NCI-H1105 treated with DMSO at 0.1 percent for 48 hours (cell line): ENCODE measurements around the gene TMEM202.
"Not testable (repeated sequence)": the region's sequence is repeated elsewhere in the genome, so short reads cannot be mapped to it uniquely, and the experiment has no call there.

Experiments
- DNase-seq: peaks from one replicate; lab custom pipeline; 2025; lab: John Stamatoyannopoulos, UW

Gene TMEM202

GRCh38 chr15:72397796-72398588, at the start of gene TMEM202:
Gene TMEM202, plus strand, starts transcription at chr15:72398305. Its CDS starts 22 bp downstream, at chr15:72398327.
- no peak for DNase-seq

GRCh38 chr15:72353266-72353665, 44.8 kb upstream of the TMEM202 start:
- no peak for DNase-seq

GRCh38 chr15:72354496-72354895, 43.6 kb upstream of the TMEM202 start:
- no peak for DNase-seq

- no peak for DNase-seq
Observed at GRCh38 chr15:72358121-72358520, 40.0 kb upstream of the TMEM202 start.

- no peak for DNase-seq
Observed at GRCh38 chr15:72358650-72359171, 39.4 kb upstream of the TMEM202 start.

- DNase-seq, result no peak
Observed at GRCh38 chr15:72361176-72361575, 36.9 kb upstream of the TMEM202 start.

- DNase-seq, result no peak
Observed at GRCh38 chr15:72365844-72366243, 32.3 kb upstream of the TMEM202 start.

- DNase-seq, result no peak
Observed at GRCh38 chr15:72368325-72368724, 29.8 kb upstream of the TMEM202 start.

GRCh38 chr15:72368899-72369298, 29.2 kb upstream of the TMEM202 start:
- no peak for DNase-seq

- no peak for DNase-seq
Observed at GRCh38 chr15:72369964-72370363, 28.1 kb upstream of the TMEM202 start.

- no peak for DNase-seq
Observed at GRCh38 chr15:72372361-72372760, 25.7 kb upstream of the TMEM202 start.

- DNase-seq, result peak; percentile 56
Observed at GRCh38 chr15:72375501-72375845, 22.6 kb upstream of the TMEM202 start.

GRCh38 chr15:72375846-72376581, 22.1 kb upstream of the TMEM202 start, which contains the start of gene HEXA:
Gene HEXA, minus strand, starts transcription at chr15:72376014. Its CDS starts 42 bp downstream, at chr15:72375972.
- DNase-seq, result peak; percentile 96

- no peak for DNase-seq
Observed at GRCh38 chr15:72377331-72377730, 20.8 kb upstream of the TMEM202 start.

GRCh38 chr15:72379106-72379505, 19.0 kb upstream of the TMEM202 start:
- not testable (repeated sequence) for DNase-seq

GRCh38 chr15:72379856-72380430, 18.2 kb upstream of the TMEM202 start:
- DNase-seq, result no peak

- DNase-seq, result no peak
Observed at GRCh38 chr15:72380743-72381142, 17.4 kb upstream of the TMEM202 start.

GRCh38 chr15:72382146-72382545, 16.0 kb upstream of the TMEM202 start:
- DNase-seq, result no peak

- DNase-seq, result no peak
Observed at GRCh38 chr15:72387741-72388140, 10.4 kb upstream of the TMEM202 start.

- DNase-seq, result no peak
Observed at GRCh38 chr15:72389231-72389630, 8.9 kb upstream of the TMEM202 start.

GRCh38 chr15:72396331-72396730, 1.8 kb upstream of the TMEM202 start:
- DNase-seq, result not testable (repeated sequence)

GRCh38 chr15:72398648-72399047, 543 bp downstream of the TMEM202 start:
- no peak for DNase-seq

GRCh38 chr15:72402726-72403125, 4.6 kb downstream of the TMEM202 start:
- DNase-seq, result no peak
